ENCODE measurements around the gene CNNM1.
A peak's percentile ranks its signal among the peaks of the same experiment; 100 is the strongest.

CNNM1 gene

GRCh38 chr10:99422529-99423096, 93.5 kb downstream of the CNNM1 start:
- no peak for DNase-seq

DNA sequence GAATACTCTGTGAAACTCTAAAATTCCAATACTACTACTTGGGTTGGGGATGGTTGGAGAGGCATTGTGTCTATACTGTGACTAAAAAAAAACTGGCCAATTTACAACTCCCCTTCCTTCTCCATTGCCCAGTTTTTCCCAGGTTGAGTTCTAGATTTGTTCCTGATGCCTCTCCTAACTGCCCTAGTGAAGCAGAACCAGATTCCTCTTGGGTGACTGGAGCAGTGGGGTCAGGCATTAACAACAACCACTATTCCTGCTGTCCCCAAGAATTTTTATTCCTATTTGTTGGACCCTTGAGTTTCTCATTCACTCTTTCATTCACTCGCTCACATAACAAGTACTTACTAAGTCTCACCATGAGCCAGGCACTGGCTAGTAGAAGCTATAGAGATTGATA, 95.5 kb downstream of the CNNM1 start:
- DNase-seq: no peak

GRCh38 chr10:99425204-99425603, 96.0 kb downstream of the CNNM1 start:
- DNase-seq: no peak

DNA sequence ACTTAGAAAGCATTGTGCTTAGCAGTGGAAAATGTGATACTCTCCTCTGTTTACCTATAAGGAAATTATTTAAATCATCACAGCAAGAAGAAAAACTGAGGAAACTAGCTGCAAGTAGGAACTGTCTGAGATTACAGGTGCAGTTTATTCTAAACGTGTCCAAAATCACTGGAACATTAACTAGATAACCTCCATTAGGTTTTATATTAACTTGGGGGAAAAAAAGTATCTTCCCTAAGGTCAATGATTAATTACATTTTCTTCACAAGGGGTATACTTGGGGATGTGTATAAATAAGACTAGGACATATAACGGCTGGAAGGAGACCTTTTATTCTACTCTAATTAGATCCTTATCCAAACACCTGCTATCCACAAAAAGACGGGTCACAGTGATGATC, 97.5 kb downstream of the CNNM1 start:
- DNase-seq: no peak

GRCh38 chr10:99427566-99428190, 98.5 kb downstream of the CNNM1 start:
- no peak for DNase-seq

- DNase-seq: no peak
Measured at GRCh38 chr10:99429517-99430095, 100.5 kb downstream of the CNNM1 start.

- no peak for DNase-seq
Measured at GRCh38 chr10:99430116-99430450, 100.9 kb downstream of the CNNM1 start.

- peak; percentile 90 for DNase-seq
Measured at GRCh38 chr10:99430451-99431189, 101.5 kb downstream of the CNNM1 start, which contains the start of gene GOT1. Gene GOT1, minus strand, starts transcription at chr10:99430624. Its CDS starts 59 bp downstream, at chr10:99430565.

- no peak for DNase-seq
Measured at GRCh38 chr10:99431190-99431760, 102.1 kb downstream of the CNNM1 start.

- DNase-seq: no peak
Measured at GRCh38 chr10:99432047-99432446, 102.9 kb downstream of the CNNM1 start.

DNA sequence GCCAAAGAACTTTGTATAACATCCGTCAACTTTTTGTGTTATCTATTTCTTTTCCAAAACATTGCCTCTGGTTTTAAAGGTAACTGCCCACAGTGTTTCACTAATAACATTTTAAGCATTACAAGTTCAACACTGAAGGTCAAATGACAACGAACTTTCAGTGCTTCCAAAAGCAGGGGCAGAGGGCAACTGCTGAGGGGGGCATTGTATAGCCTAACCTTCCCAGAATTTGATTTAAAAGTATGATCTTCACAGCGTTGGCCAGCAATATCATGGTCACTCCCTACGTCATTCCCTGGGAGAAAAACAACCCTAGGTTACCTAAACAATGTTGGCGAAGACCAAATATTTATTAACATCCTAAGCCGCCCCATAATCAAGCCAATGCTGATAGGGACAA, 103.7 kb downstream of the CNNM1 start:
- DNase-seq: no peak

DNA sequence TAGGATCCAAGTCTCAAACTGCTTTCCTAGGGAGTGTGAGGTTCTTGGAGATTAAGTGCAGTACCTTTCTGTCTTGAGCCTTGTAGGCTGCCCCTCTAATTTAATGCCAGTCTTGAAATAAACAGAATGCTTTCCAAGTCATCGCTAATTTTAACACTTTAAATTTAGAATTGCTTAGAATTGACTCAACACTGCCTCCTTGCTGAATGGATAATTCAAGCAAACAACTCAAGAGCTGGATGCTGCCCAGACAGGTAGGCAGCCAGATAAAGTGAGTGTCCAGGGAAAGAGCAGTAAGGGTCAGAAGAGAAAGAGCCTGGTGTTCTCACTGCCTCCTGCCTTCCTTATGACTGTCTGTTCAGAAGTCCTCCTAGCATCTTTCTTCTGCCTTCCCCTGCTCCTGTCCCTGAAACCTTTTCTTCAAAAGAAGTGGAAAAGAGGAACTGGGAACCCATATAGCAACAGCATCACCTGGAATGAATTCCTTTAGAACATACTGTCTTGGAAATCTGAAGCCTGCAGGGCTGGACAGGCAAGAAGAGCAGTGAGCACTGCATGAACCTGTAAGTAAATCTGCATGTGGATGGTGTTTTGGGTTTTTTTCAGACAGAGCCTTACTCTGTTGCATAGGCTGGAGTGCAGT, 104.3 kb downstream of the CNNM1 start:
- no peak for DNase-seq

DNA sequence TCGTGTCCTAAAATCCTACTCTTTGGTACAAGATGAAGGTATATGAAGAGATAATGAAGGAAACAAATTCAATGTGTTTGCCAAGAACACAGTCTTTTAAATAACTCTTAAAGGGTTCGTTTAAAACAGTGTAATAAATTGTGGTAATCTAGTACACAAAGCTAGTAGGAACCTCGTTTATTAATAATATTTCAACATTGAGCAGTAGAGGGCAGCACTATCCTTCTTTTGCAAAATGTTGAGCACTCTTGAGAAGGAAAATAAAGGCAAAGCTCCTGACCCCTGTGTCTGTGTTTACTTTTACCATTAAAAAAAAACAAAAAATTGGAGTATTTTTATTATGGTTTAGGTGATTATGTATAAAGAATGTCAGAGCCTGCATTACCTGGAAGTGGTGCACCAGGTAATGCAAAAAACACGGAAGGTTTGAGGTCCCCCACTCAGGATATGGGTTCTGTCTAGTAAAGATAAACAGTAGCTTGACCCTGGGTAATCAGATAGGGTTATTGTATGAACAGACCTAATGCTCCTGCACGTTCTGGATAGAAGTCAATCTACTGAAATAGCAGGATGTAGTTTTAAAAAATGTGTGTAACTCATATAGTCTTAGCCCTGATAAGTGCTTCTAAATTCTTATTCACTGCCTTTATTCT, 107.0 kb downstream of the CNNM1 start:
- DNase-seq: no peak

DNA sequence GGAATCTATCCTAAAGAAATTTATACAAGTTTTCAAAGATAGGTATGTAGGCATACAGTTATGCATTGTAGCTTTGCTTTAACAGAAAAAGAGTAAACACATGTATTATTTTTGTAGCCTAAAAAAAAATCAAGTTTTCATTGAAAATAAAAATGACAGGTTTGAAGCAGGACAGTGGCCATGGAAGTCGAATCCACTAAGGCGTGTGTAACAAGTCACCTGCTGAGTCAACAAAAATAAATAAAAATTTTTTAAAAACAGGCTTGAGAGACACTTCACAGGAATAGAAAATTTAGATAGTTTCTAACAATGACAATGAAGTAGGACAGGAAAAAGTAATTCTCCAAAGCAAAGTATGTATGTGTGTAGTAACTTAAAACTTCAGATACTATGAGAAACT, 109.7 kb downstream of the CNNM1 start:
- DNase-seq: no peak

GRCh38 chr10:99442394-99442793, 113.2 kb downstream of the CNNM1 start:
- DNase-seq: no peak

- DNase-seq: no peak
Measured at GRCh38 chr10:99443500-99443899, 114.3 kb downstream of the CNNM1 start.

Measured in activated CD4-positive, CD25-positive, alpha-beta regulatory T cell treated with anti-CD3 and anti-CD28 coated beads, Interleukin-2, amount 50 U/mL, for 72 hours (primary cell).